Stimulated activated CD8-positive, alpha-beta memory T cell treated with anti-CD3 and anti-CD28 coated beads, Interleukin-12 subunit alpha, Interleukin-12 subunit beta, amount 100 ng/mL, for 24 hours (primary cell): ENCODE data around the gene RAB3B.
"Not testable (repeated sequence)": the region's sequence is repeated elsewhere in the genome, so short reads cannot be mapped to it uniquely, and the experiment has no call there.

Experiments
- DNase-seq: peaks from one replicate; pipeline ENCODE4 v3.0.0-alpha.2; 2020; ENCODE audit errors: extremely low read depth

RAB3B gene

GRCh38 chr1:51919684-51920083 is 70.8 kb downstream of the RAB3B start:
- DNase-seq, result no peak

- no peak for DNase-seq
Measured at GRCh38 chr1:51916587-51917405, 73.7 kb downstream of the RAB3B start.

- no peak for DNase-seq
Measured at GRCh38 chr1:51915951-51916350, 74.5 kb downstream of the RAB3B start.

- DNase-seq, result no peak
Measured at GRCh38 chr1:51912881-51913280, 77.6 kb downstream of the RAB3B start.

- DNase-seq, result no peak
Measured at GRCh38 chr1:51910221-51911000, 80.1 kb downstream of the RAB3B start.

- no peak for DNase-seq
Measured at GRCh38 chr1:51908499-51908898, 82.0 kb downstream of the RAB3B start.

GRCh38 chr1:51907079-51907702 is 83.3 kb downstream of the RAB3B start:
- no peak for DNase-seq

- no peak for DNase-seq
Measured at GRCh38 chr1:51906306-51907078, 84.0 kb downstream of the RAB3B start.

- DNase-seq, result no peak
Measured at GRCh38 chr1:51902456-51902855, 88.0 kb downstream of the RAB3B start.

- no peak for DNase-seq
Measured at GRCh38 chr1:51901151-51901550, 89.3 kb downstream of the RAB3B start.

GRCh38 chr1:51899022-51899421 is 91.5 kb downstream of the RAB3B start:
- no peak for DNase-seq

- no peak for DNase-seq
Measured at GRCh38 chr1:51898090-51898734, 92.3 kb downstream of the RAB3B start.

GRCh38 chr1:51897699-51898031 is 92.8 kb downstream of the RAB3B start:
- no peak for DNase-seq

GRCh38 chr1:51894748-51895147 is 95.8 kb downstream of the RAB3B start:
- DNase-seq, result not testable (repeated sequence)

- DNase-seq, result peak; percentile 98
Measured at GRCh38 chr1:51878616-51879336, 111.7 kb downstream of the RAB3B start, which contains the start of gene NRDC. Gene NRDC (minus strand): TSS chr1:51878727. CDS start chr1:51878615, 112 bp downstream.

- DNase-seq, result no peak
Measured at GRCh38 chr1:51878308-51878615, 112.2 kb downstream of the RAB3B start.

GRCh38 chr1:51877434-51878307 is 112.8 kb downstream of the RAB3B start:
- DNase-seq, result no peak

GRCh38 chr1:51875836-51876235 is 114.7 kb downstream of the RAB3B start:
- DNase-seq, result no peak

- no peak for DNase-seq
Measured at GRCh38 chr1:51875291-51875772, 115.2 kb downstream of the RAB3B start.

GRCh38 chr1:51873270-51873669 is 117.2 kb downstream of the RAB3B start:
- DNase-seq, result not testable (repeated sequence)
